SK-N-SH (cell line): ENCODE results near the gene ABHD11. TPM values are rescaled to one million over a fixed set of nuclear protein-coding genes. Genes with fewer than 3 reads are reported as not detected.

Experiments
- CTCF ChIP-seq: fragments of 200-600 bp; sonication (generic); IDR thresholded peaks from 2 replicates; pipeline ENCODE4 v1.6.1; 2017; ENCODE audit warnings: antibody characterized with exemption, mild to moderate bottlenecking, moderate library complexity
- ELF1 ChIP-seq: IDR thresholded peaks from 2 replicates; pipeline ENCODE4 v1.4.0; 2012
- EP300 ChIP-seq, 2 experiments: IDR thresholded peaks; 2 replicates each; pipeline versions ENCODE4 v1.4.0 to v1.6.1; 2012; ENCODE audit warnings: borderline replicate concordance in 1 of 2, low read depth in 1 of 2, low read length in 1 of 2
- FOXJ3 ChIP-seq: sonication (generic); formaldehyde crosslinking; IDR thresholded peaks from 2 replicates; pipeline ENCODE4 v1.5.1; 2020; ENCODE audit warnings: mild to moderate bottlenecking, missing genetic modification reagents
- GABPA ChIP-seq: IDR thresholded peaks from 2 replicates; pipeline ENCODE4 v1.4.0; 2012; ENCODE audit warnings: low read depth, mild to moderate bottlenecking
- GATA2 ChIP-seq: sonication (generic); formaldehyde crosslinking; IDR thresholded peaks from 2 replicates; pipeline ENCODE4 v1.5.0; 2020; ENCODE audit warnings: mild to moderate bottlenecking, missing genetic modification reagents
- JUND ChIP-seq: IDR thresholded peaks from 2 replicates; pipeline ENCODE4 v1.4.0; 2012
- MAX ChIP-seq: IDR thresholded peaks from 2 replicates; pipeline ENCODE4 v1.4.0; 2012; ENCODE audit warnings: low read depth
- MEF2A ChIP-seq: IDR thresholded peaks from 2 replicates; pipeline ENCODE4 v1.4.0; 2012; ENCODE audit warnings: low read depth, borderline replicate concordance
- MXI1 ChIP-seq: IDR thresholded peaks from 2 replicates; pipeline ENCODE4 v1.6.1; 2012; ENCODE audit warnings: mild to moderate bottlenecking, low read depth, low read length, improper control_type of control experiment
- NFIC ChIP-seq: IDR thresholded peaks from 2 replicates; pipeline ENCODE4 v1.4.0; 2012; ENCODE audit warnings: borderline replicate concordance
- NRF1 ChIP-seq: IDR thresholded peaks from 2 replicates; pipeline ENCODE4 v1.6.1; 2012; ENCODE audit warnings: low read depth, mild to moderate bottlenecking, low read length
- POLR2AphosphoS5 ChIP-seq: IDR thresholded peaks from 2 replicates; pipeline ENCODE4 v1.6.1; 2012; ENCODE audit warnings: low read depth, low read length
- RCOR1 ChIP-seq: fragments of 150-350 bp; IDR thresholded peaks from 2 replicates; pipeline ENCODE4 v1.6.1; 2017; ENCODE audit warnings: antibody characterized with exemption, low read length
- RFX5 ChIP-seq: IDR thresholded peaks from 2 replicates; pipeline ENCODE4 v1.6.1; 2012; ENCODE audit warnings: mild to moderate bottlenecking, improper control_type of control experiment, low read length
- SIN3A ChIP-seq: IDR thresholded peaks from 2 replicates; pipeline ENCODE4 v1.6.1; 2012; ENCODE audit warnings: low read depth, mild to moderate bottlenecking, low read length, moderate library complexity, borderline replicate concordance
- TCF12 ChIP-seq: IDR thresholded peaks from 2 replicates; pipeline ENCODE4 v1.4.0; 2012
- TEAD4 ChIP-seq: IDR thresholded peaks from 2 replicates; pipeline ENCODE4 v1.4.0; 2012; ENCODE audit warnings: mild to moderate bottlenecking, borderline replicate concordance; ENCODE audit not compliant: insufficient read depth
- USF2 ChIP-seq: fragments of 150-350 bp; IDR thresholded peaks from 2 replicates; pipeline ENCODE4 v1.6.1; 2017; ENCODE audit warnings: antibody characterized with exemption, low read length, low read depth, borderline replicate concordance
- YY1 ChIP-seq: IDR thresholded peaks from 2 replicates; pipeline ENCODE4 v1.4.0; 2012; ENCODE audit warnings: low read depth, mild to moderate bottlenecking
- ZBTB33 ChIP-seq: IDR thresholded peaks from 2 replicates; pipeline ENCODE4 v1.4.0; 2012; ENCODE audit warnings: low read depth, borderline replicate concordance
- polyA plus RNA-seq, 3 experiments: library from polyadenylated mRNA; depleted of rRNA; stranded (reverse); fragments of >200 nt; gene quantifications; 2 replicates each; pipeline ENCODE4 v1.2.3, GENCODE V29; 2012

Gene ABHD11
- polyA plus RNA-seq, 1 of the 3 experiments (the other 2 are of a cell fraction), result 29.9 TPM

GRCh38 chr7:73706126-73707044 lies 32.2 kb downstream of the ABHD11 start (continued):
- TF ChIP-seq USF2, result no peak
- no peak for TF ChIP-seq FOXJ3 (CRISPR knock-in tag)
- no peak for TF ChIP-seq MXI1
- TF ChIP-seq NFIC, result peak; percentile 53; the same call in 1 of the 2 replicates
- TF ChIP-seq JUND, result peak; percentile 59; the same call in 1 of the 2 replicates
- TF ChIP-seq MEF2A, result no peak
- TF ChIP-seq GATA2 (CRISPR knock-in tag), result no peak
- TF ChIP-seq POLR2AphosphoS5, result no peak
- no peak for TF ChIP-seq ELF1
- no peak for TF ChIP-seq NRF1
- TF ChIP-seq SIN3A, result no peak
- TF ChIP-seq TEAD4, result no peak
- no peak for TF ChIP-seq YY1
- peak in 1 of 2 experiments; percentile 44; a peak in 1 of 4 replicates for TF ChIP-seq EP300 (IDR thresholded peaks at IDR 0.05; ENCODE audit: borderline replicate concordance in 1 of 2, low read depth in 1 of 2, low read length in 1 of 2)
- no peak for TF ChIP-seq GABPA
- TF ChIP-seq RFX5, result no peak
- TF ChIP-seq RCOR1, result no peak
- TF ChIP-seq ZBTB33, result no peak
- TF ChIP-seq TCF12, result peak; percentile 62; the same call in 1 of the 2 replicates
- TF ChIP-seq MAX, result no peak
- TF ChIP-seq CTCF, result no peak
